ENCODE results near the gene TMEM255B. TPM values are rescaled to one million over a fixed set of nuclear protein-coding genes. Genes with fewer than 3 reads are reported as not detected.
"Not testable (repeated sequence)": the region's sequence is repeated elsewhere in the genome, so short reads cannot be mapped to it uniquely, and the experiment has no call there.

TMEM255B gene
- total RNA-seq, 2 donors from 2014 or later = 0.86 to 1.4 TPM

GRCh38 chr13:113740661-113741060 lies 18.4 kb upstream of the TMEM255B start:
- Mint-ChIP-seq H3K4me3 (peak overlapping the region; percentile 79), H3K36me3 (ENCODE audit: low read depth) (peaks cover 2% of the 10 kb centered on the region), H3K27ac (no peak overlapping the region), H3K27me3 (peaks cover 7% of the 10 kb centered on the region), H3K4me1 (peaks cover 26% of the 10 kb centered on the region)
- no peak for DNase-seq
- H3K9me3 ChIP-seq (ENCODE audit: control insufficient read depth, low read length, poor library complexity, severe bottlenecking) = no peaks in the 10 kb centered on the region
- no peak for ATAC-seq

GRCh38 chr13:113741191-113741668 lies 17.8 kb upstream of the TMEM255B start:
- H3K4me3 Mint-ChIP-seq = peak overlapping the region; percentile 79
- DNase-seq (no peak), ATAC-seq (peak; percentile 66)
- H3K4me1 Mint-ChIP-seq = peaks cover 26% of the 10 kb centered on the region
- no peaks in the 10 kb centered on the region for H3K9me3 ChIP-seq (ENCODE audit: control insufficient read depth, low read length, poor library complexity, severe bottlenecking)
- H3K27me3 Mint-ChIP-seq = peaks cover 7% of the 10 kb centered on the region
- no peak overlapping the region for H3K27ac Mint-ChIP-seq
- peaks cover 2% of the 10 kb centered on the region for H3K36me3 Mint-ChIP-seq (ENCODE audit: low read depth)

DNA sequence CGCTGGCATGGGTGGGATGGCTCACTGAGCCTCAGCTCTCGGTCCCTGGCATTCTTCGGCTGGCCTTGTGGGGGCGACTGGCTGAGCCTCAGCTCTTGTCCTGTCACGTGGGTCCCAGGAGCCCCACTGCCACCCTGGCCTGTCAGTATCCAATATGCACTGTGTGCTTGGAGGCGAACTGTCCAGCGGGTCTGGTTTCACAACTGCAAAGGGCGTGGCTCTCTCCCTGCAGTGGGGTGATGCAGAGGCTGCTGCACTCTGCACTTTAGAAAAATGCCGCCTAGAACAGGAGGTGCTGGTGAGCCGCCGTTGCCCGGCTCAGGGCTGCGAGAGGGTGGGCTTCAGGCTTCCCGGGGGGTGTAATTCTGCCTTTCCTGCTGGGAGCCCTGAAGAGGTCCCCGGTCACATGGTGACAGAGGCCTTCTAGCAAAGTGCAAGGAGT lies 17.0 kb upstream of the TMEM255B start:
- peaks cover 7% of the 10 kb centered on the region for H3K27me3 Mint-ChIP-seq
- peak overlapping the region; percentile 79 for H3K4me3 Mint-ChIP-seq
- H3K27ac Mint-ChIP-seq = no peak overlapping the region
- peak; percentile 66 for ATAC-seq
- peaks cover 26% of the 10 kb centered on the region for H3K4me1 Mint-ChIP-seq
- DNase-seq = no peak
- no peaks in the 10 kb centered on the region for H3K9me3 ChIP-seq (ENCODE audit: control insufficient read depth, low read length, poor library complexity, severe bottlenecking)
- peaks cover 2% of the 10 kb centered on the region for H3K36me3 Mint-ChIP-seq (ENCODE audit: low read depth)

GRCh38 chr13:113742445-113743120 lies 16.4 kb upstream of the TMEM255B start:
- no peak for DNase-seq
- peaks cover 2% of the 10 kb centered on the region for H3K36me3 Mint-ChIP-seq (ENCODE audit: low read depth)
- H3K9me3 ChIP-seq (ENCODE audit: control insufficient read depth, low read length, poor library complexity, severe bottlenecking) = no peaks in the 10 kb centered on the region
- peak overlapping the region; percentile 79 for H3K4me3 Mint-ChIP-seq
- H3K27ac Mint-ChIP-seq = no peak overlapping the region
- peaks cover 7% of the 10 kb centered on the region for H3K27me3 Mint-ChIP-seq
- H3K4me1 Mint-ChIP-seq = peaks cover 26% of the 10 kb centered on the region
- ATAC-seq = no peak

GRCh38 chr13:113743366-113744195 lies 15.4 kb upstream of the TMEM255B start:
- Mint-ChIP-seq H3K4me3 (no peak overlapping the region), H3K27me3 (peaks cover 7% of the 10 kb centered on the region), H3K27ac (no peak overlapping the region), H3K36me3 (ENCODE audit: low read depth) (peaks cover 2% of the 10 kb centered on the region), H3K4me1 (peaks cover 26% of the 10 kb centered on the region)
- DNase-seq = no peak
- no peaks in the 10 kb centered on the region for H3K9me3 ChIP-seq (ENCODE audit: control insufficient read depth, low read length, poor library complexity, severe bottlenecking)
- no peak for ATAC-seq

GRCh38 chr13:113744197-113745000 lies 14.6 kb upstream of the TMEM255B start:
- peaks cover 2% of the 10 kb centered on the region for H3K36me3 Mint-ChIP-seq (ENCODE audit: low read depth)

DNA sequence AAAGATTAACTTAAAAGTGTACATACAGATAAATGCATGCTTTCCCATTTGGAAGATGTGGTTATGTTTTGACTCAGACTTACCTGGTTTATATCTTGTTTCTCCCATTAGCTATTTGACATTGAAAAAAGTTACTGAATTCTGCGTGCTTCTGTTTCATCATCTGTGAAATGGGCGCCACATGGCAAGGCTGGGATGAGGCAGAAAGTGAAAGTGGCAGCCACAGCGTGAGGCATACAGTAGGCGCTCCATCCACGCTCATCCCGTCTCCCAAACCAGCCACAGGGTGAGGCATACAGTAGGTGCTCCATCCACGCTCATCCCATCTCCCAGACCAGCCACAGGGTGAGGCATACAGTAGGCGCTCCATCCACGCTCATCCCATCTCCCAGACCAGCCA lies 14.0 kb upstream of the TMEM255B start:
- DNase-seq = no peak
- ATAC-seq = no peak
- H3K9me3 ChIP-seq (ENCODE audit: control insufficient read depth, low read length, poor library complexity, severe bottlenecking) = no peaks in the 10 kb centered on the region
- peaks cover 25% of the 10 kb centered on the region for H3K4me1 Mint-ChIP-seq
- no peak overlapping the region for H3K27ac Mint-ChIP-seq
- H3K4me3 Mint-ChIP-seq = peak overlapping the region; percentile 31
- no peaks in the 10 kb centered on the region for H3K27me3 Mint-ChIP-seq
- peaks cover 2% of the 10 kb centered on the region for H3K36me3 Mint-ChIP-seq (ENCODE audit: low read depth)

More at GRCh38 chr13:113744197-113745000, 14.6 kb upstream of the TMEM255B start:
- peaks cover 4% of the 10 kb centered on the region for H3K27me3 Mint-ChIP-seq
- DNase-seq (no peak), ATAC-seq (no peak)
- no peaks in the 10 kb centered on the region for H3K9me3 ChIP-seq (ENCODE audit: control insufficient read depth, low read length, poor library complexity, severe bottlenecking)
- no peak overlapping the region for H3K27ac Mint-ChIP-seq
- H3K4me1 Mint-ChIP-seq = peaks cover 26% of the 10 kb centered on the region
- H3K4me3 Mint-ChIP-seq = peak overlapping the region; percentile 31

DNA sequence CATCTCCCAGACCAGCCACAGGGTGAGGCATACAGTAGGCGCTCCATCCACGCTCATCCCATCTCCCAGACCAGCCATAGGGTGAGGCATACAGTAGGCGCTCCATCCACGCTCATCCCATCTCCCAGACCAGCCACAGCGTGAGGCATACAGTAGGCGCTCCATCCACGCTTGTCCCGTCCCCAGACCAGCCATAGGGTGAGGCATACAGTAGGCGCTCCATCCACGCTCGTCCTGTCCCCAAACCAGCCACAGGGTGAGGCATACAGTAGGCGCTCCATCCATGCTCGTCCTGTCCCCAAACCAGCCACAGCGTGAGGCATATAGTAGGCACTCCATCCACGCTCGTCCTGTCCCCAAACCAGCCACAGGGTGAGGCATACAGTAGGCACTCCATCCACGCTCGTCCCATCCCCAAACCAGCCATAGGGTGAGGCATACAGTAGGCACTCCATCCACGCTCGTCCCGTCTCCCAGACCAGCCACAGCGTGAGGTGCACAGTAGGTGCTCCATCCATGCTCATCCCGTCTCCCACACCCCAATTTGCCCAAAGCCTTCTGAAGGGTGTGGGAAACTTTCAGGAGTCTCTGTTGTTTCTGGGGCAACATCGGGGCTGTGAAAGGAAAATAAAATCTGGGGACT lies 13.4 kb upstream of the TMEM255B start:
- not testable (repeated sequence) for H3K36me3 Mint-ChIP-seq (ENCODE audit: low read depth); DNase-seq; H3K27ac Mint-ChIP-seq; H3K4me3 Mint-ChIP-seq; ATAC-seq; H3K9me3 ChIP-seq (ENCODE audit: control insufficient read depth, low read length, poor library complexity, severe bottlenecking); H3K27me3 Mint-ChIP-seq
- H3K4me1 Mint-ChIP-seq = peaks cover 20% of the 10 kb centered on the region

GRCh38 chr13:113746143-113746525 lies 12.9 kb upstream of the TMEM255B start:
- no peaks in the 10 kb centered on the region for H3K9me3 ChIP-seq (ENCODE audit: control insufficient read depth, low read length, poor library complexity, severe bottlenecking)
- no peak overlapping the region for H3K4me3 Mint-ChIP-seq
- H3K4me1 Mint-ChIP-seq = peaks cover 17% of the 10 kb centered on the region
- DNase-seq (no peak), ATAC-seq (no peak)
- H3K27ac Mint-ChIP-seq = no peak overlapping the region
- H3K27me3 Mint-ChIP-seq = no peaks in the 10 kb centered on the region
- no peaks in the 10 kb centered on the region for H3K36me3 Mint-ChIP-seq (ENCODE audit: low read depth)

DNA sequence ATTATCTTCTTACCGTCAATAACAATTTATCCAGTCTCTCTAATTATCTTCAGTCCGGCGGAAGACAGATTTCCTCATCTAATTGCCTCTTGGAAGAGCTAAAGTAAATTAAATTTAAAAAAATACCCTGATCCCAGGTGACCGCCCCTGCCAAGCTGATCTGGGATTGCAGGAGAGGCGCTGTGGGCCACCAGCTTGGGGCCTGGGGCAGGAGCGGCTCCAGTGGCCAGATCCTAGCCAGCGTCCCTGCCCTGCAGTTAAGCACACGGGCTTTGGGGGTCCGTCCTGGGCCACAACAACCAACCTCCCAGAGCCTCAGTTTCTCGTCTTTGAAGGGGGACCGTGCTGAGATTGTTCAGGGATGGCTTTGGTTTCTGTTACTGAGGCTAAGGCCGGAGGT lies 12.4 kb upstream of the TMEM255B start:
- ATAC-seq = no peak
- H3K27me3 Mint-ChIP-seq = no peaks in the 10 kb centered on the region
- H3K27ac Mint-ChIP-seq = no peak overlapping the region

GRCh38 chr13:113747291-113747833 lies 11.7 kb upstream of the TMEM255B start:
- H3K9me3 ChIP-seq (ENCODE audit: control insufficient read depth, low read length, poor library complexity, severe bottlenecking) = no peaks in the 10 kb centered on the region
- Mint-ChIP-seq H3K36me3 (ENCODE audit: low read depth) (no peaks in the 10 kb centered on the region), H3K27me3 (no peaks in the 10 kb centered on the region), H3K4me1 (peaks cover 5% of the 10 kb centered on the region), H3K27ac (no peak overlapping the region), H3K4me3 (no peak overlapping the region)
- no peak for ATAC-seq
- DNase-seq = no peak

More for the DNA sequence above, 12.4 kb upstream of the TMEM255B start:
- DNase-seq = no peak
- H3K9me3 ChIP-seq (ENCODE audit: control insufficient read depth, low read length, poor library complexity, severe bottlenecking) = no peaks in the 10 kb centered on the region
- H3K4me3 Mint-ChIP-seq = no peak overlapping the region
- peaks cover 12% of the 10 kb centered on the region for H3K4me1 Mint-ChIP-seq
- no peaks in the 10 kb centered on the region for H3K36me3 Mint-ChIP-seq (ENCODE audit: low read depth)

DNA sequence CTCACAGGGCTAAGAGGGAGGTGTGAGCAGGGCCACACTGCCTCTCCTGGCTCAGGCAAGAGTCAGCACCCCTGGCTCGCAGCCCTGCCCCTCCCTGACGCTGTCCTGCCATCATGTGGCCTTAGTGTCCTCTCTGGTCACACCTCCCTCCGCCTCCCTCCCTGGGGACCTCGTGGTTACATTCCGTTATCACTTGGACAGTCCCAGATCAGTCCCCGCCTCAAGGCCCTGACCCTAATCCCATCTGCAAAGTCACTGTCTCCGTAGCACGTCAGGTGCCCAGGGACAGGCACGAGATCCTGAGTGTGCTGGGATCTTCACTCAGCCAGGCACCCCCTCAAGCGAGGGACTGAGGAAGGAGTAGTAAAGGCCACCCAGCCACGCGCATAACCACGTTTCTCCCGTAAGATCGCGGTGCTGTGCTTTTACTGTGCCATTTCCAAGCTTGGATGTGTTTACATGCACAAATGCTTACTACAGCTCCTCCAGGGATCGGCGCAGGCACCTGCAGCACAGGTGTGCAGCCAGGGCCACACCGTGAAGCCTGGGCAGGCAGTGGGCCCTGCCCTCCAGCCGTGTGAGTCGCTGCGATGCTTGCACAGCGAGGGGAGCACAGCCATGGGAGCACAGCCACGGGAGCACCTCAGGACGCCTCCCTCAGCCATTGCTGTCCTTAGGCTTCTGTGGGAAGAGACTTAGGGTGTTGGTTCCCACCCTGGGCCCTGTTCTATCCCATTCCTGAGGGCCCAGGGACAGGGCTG lies 10.7 kb upstream of the TMEM255B start:
- Mint-ChIP-seq H3K27ac (no peak overlapping the region), H3K36me3 (ENCODE audit: low read depth) (no peaks in the 10 kb centered on the region), H3K4me3 (no peak overlapping the region), H3K27me3 (no peaks in the 10 kb centered on the region), H3K4me1 (peaks cover 3% of the 10 kb centered on the region)
- DNase-seq (no peak), ATAC-seq (no peak)
- H3K9me3 ChIP-seq (ENCODE audit: control insufficient read depth, low read length, poor library complexity, severe bottlenecking) = no peaks in the 10 kb centered on the region
